HG03558 (cell line): ENCODE measurements around the gene ERBB4.
"Not testable (repeated sequence)": the region's sequence is repeated elsewhere in the genome, so short reads cannot be mapped to it uniquely, and the experiment has no call there.

Experiments used
- ATAC-seq: cut with Tn5 transposase; IDR thresholded peaks from one replicate; pipeline ENCODE4 v1.9.1; 2021; ENCODE audit warnings: moderate number of reproducible peaks; ENCODE audit not compliant: unreplicated experiment; ENCODE audit errors: extremely low read depth

ERBB4 gene

GRCh38 chr2:212530373-212530772 lies 8.2 kb downstream of the ERBB4 start:
- ATAC-seq = no peak

GRCh38 chr2:212528106-212528856 lies 10.3 kb downstream of the ERBB4 start:
- ATAC-seq = no peak

DNA sequence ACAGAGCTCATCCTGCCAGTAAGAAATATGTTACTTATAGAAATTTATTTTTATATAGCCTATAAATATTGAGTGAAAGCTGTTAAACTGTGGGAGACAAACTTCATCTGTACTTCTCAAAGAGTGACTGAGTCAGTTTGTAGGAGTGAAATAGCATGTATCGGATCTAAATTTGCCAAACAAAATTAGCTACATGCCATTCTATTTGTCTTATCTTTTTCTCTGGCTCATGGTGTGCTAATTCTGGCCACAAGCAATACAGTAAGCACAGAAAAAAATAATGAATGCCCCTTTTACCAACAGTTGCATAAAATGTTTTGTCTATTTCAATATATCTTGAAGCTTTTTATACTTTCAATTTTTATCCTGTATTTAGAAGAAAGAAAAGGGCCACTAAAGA lies 12.5 kb downstream of the ERBB4 start:
- no peak for ATAC-seq

DNA sequence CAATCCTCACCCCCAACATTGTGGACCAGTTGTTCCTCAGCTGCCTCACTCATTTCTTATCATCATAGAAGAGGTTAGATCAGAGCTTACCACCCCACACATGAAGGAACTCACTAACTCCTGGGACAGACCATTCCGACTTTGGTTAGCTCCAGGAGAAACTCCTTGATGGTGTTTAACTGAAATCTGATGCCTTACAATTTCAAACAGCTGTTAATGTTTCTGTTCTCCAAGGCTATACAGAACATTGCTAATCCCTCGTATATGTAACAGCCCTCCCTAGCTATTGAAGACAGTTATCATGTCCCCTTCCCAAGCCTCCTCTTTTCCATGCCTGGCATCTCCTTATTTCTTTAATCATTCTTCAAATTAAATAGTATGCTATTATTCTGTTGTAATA lies 14.8 kb downstream of the ERBB4 start:
- ATAC-seq = no peak

GRCh38 chr2:212520340-212520739 lies 18.3 kb downstream of the ERBB4 start:
- ATAC-seq = no peak

DNA sequence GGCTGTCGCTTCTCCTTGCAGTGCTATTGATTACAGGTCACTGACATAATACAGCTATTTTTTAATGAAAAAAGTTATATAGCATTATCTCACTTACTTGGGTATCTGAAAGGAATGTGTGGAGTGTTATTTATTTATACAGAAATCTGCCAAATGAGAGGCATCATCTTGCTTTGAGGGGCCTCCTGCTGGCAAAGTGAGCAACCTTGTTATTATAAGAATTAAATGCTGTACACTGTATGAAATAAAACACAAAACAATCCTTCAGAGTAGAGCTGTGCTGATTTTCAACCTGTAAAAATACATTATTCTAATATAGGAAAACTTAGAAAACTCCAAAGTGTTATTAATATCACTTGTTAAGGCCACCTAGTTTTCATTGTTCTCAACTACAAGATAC lies 20.9 kb downstream of the ERBB4 start:
- no peak for ATAC-seq

GRCh38 chr2:212505586-212505985 lies 33.0 kb downstream of the ERBB4 start:
- ATAC-seq = peak; percentile 79

GRCh38 chr2:212495046-212495445 lies 43.6 kb downstream of the ERBB4 start:
- ATAC-seq = no peak

DNA sequence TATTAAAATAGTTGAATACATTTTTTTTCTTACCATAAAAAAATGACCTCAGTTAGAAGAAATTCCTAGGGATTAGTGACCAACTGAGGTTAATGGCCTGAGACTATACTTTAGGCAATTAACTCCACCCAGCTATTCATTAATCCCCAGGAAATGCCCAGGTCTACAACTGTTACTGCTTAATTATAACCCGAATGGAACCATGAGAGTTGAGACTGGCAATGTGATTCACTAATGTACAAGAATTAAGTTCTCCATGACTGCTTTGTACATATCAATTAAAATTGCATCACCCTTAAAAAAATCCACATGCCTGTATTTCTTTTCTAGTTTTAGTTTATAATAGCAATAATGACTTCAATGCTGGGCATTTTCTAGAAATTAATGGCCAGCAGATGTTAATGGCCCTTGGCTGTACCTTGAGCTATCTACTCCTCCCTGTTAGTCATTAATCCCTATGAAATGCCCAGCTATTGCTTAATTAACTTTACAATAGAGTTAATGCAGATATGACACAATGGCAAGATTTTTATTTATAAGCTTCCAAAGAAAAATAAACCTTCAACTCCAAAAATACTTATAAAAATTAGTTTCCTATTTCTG lies 44.1 kb downstream of the ERBB4 start:
- ATAC-seq = no peak

- ATAC-seq = peak; percentile 47
These were observed 48.8 kb downstream of the ERBB4 start for GRCh38 chr2:212489719-212490346.

DNA sequence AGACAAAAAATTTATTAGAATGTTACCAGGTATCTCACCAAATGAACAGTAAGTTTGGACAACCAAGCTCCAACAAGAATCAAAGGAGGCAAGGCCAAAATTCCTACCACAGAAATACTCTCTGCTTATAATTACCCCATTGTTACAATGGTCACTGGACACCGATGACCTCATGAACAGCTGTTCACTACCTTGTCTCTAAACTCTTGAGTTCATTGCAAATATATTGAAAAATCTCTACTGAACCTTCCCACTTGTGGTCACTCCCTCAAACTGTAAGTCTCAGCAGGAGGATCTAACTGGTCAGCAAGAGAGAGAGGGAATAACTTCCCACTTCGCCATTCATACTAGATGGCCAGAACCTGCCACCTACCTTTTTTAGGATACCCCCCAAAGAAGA lies 50.0 kb downstream of the ERBB4 start:
- no peak for ATAC-seq

DNA sequence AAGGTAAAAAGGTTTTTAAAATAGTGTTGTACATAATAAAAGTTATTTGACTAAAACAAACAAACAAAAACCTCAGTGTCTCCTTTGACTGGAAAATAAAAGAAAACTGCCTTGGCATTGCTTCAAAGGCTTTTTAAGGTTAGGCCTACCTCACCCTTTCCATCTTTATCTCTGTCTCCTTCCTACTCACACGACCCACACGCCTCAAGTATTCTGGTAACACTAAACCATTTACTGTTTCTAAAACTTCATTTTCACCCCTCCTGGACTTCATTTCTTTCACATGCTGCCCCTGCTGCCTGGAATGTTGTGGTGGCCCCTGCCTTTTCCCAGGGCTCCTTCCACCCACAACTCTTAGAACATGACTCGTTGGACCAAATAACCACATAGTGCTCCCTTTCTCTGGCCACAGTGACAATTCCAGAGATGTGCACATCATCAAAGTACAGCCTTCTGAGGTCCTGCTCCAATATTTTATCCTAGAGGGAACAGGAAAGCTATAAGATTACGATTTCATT lies 54.0 kb downstream of the ERBB4 start:
- no peak for ATAC-seq

GRCh38 chr2:212480447-212480846 lies 58.2 kb downstream of the ERBB4 start:
- no peak for ATAC-seq

DNA sequence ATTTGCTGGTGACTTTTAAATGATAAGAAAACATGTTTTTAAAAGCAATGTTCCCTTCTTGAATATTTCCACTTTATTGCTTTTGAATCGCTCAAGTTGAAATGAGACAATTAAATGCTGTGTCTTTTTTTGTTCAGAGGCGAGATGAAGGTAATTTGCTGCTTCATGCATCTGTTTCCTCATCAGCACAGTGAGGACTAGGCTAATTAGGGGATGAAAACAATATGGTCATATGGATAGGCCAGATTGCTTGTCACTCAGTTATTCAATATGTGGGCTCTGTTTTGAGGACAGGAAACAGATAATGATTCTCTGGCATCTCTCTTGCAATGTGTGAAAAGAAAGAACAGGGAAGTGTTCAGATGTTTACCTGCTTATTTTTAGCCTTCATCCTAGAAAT lies 61.0 kb downstream of the ERBB4 start:
- ATAC-seq = no peak

DNA sequence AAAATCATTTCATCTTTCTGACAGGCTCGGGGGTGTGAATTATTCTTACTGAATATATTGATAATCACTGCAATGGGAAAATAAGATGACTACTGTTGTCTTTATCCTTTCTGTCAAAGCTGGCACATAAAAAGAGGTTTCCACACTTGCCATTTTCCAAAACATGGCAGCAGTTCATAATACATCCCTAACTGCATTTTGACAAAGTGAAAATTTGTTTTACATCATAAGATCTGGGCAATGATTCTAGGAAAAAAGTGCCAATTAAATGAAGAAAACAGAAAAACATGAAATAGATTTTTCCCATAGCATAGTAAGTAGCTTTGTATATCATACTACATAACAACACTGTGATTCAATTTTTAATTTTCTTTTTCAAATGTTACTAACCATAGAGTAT lies 65.4 kb downstream of the ERBB4 start:
- no peak for ATAC-seq

GRCh38 chr2:212467551-212467950 lies 71.1 kb downstream of the ERBB4 start:
- ATAC-seq = not testable (repeated sequence)

DNA sequence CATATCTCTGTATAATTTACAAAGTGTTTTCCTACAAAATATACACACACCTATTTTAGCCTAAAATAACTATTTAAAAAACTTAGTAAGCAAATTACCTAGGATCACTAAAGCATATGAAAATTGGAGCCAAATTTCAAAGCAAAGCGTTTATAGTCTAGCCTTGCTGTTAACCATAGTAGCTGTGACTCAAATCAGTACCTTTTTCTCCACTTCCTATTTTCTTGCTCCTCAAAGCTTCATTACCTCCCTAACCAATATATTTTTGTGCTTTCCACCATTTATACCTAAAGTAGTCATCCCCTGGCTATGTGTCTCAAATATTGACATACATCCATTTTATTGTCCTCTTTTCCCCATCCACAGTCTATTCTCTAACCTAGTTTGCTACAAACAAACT lies 73.1 kb downstream of the ERBB4 start:
- no peak for ATAC-seq

DNA sequence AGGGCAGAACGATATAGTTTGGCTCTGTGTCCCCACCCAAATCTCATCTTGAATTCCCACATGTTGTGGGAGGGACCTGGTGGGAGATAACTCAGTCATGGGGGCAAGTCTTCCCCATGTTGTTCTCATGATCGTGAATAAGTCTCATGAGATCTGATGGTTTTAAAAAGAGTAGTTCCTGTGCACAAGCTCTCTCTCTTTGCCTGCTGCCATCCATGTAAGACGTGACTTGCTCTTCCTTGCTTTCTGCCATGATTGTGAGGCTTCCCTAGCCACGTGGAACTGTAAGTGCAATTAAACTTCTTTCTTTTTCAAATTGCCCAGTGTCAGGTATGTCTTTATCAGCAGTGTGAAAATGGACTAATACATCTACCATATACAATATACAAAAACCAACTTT lies 76.9 kb downstream of the ERBB4 start:
- ATAC-seq = not testable (repeated sequence)

DNA sequence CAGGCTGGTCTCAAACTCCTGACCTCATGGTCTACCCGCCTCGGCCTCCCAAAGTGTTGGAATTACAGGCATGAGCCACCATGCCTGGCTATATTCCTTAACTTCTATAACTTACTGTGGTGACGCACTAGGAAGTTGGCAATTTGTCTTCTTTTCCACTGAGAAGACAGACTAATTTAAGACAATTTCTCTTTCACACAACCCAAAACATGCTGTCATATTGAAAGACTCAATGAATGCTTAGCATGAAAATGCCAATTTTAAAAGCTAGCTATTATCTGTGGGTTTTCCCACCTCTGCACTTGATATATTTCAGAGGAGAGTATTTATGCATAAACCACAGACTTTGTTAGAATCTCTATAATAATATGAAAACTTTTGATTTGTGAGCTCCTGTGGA lies 84.5 kb downstream of the ERBB4 start:
- no peak for ATAC-seq

- ATAC-seq = no peak
These were observed 86.8 kb downstream of the ERBB4 start for GRCh38 chr2:212451786-212452231.

DNA sequence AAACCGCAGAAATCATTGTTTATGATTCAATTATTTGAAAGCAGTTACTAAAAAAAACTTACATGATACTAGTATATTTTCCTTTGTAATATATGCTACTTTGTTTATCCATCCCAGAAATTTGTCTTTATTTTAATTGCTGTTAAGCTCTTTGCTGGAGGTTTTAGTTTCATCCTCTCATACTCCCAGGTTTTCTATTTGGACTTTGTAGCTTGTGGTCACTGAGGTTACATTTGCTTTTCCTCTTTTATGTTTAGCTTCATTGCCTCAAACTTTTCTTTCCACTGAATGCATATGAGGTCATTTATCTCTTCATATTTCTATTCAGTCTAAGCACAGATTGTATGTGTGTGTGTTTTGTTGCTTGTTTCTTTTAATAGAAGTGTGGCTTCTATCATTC lies 89.9 kb downstream of the ERBB4 start:
- no peak for ATAC-seq
